Peyer's patch (tissue), 4 donors: Measurements from ENCODE around the gene SEMA5A.

Experiments
- POLR2A ChIP-seq, 2 donors: fragments of 450-650 bp; IDR thresholded peaks; one replicate each; pipeline ENCODE4 v1.5.1; 2017; ENCODE audit warnings: antibody characterized with exemption in 2 of 2, mild to moderate bottlenecking in 2 of 2, moderate library complexity in 2 of 2
- TF ChIP-seq, protein P1 (sequence below), 6 experiments: fragments of 450-650 bp in 4 of 6; fragments of 200-600 bp in 2 of 6; sonication (generic) in 1 of 6; IDR thresholded peaks; one replicate each; pipeline ENCODE4 v1.5.1; 2017 to 2019; ENCODE audit warnings: antibody characterized with exemption in 6 of 6, mild to moderate bottlenecking in 3 of 6, moderate library complexity in 1 of 6

DNA sequence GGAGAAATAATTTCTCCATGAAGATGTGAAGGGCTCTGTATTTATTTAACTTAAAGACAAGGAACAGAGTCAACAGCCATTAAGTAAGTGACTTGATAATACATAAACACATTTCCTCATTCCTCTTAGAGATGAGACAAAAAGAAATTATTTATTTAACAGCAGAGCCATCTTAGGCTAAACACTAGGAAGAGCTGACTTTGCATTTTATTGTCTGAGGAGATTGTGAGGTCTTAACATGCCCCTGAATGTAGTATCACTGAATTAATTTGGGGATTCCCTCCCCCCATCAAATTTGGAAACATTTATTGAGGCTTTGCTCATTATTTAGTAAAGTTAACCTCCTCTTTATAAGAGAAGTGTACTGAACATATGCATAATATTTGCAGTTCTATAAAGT, 49.0 kb upstream of the SEMA5A start:
- TF ChIP-seq, protein P1, sequence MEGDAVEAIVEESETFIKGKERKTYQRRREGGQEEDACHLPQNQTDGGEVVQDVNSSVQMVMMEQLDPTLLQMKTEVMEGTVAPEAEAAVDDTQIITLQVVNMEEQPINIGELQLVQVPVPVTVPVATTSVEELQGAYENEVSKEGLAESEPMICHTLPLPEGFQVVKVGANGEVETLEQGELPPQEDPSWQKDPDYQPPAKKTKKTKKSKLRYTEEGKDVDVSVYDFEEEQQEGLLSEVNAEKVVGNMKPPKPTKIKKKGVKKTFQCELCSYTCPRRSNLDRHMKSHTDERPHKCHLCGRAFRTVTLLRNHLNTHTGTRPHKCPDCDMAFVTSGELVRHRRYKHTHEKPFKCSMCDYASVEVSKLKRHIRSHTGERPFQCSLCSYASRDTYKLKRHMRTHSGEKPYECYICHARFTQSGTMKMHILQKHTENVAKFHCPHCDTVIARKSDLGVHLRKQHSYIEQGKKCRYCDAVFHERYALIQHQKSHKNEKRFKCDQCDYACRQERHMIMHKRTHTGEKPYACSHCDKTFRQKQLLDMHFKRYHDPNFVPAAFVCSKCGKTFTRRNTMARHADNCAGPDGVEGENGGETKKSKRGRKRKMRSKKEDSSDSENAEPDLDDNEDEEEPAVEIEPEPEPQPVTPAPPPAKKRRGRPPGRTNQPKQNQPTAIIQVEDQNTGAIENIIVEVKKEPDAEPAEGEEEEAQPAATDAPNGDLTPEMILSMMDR (IDR thresholded peaks at IDR 0.05), result no peak
- no peak for TF ChIP-seq POLR2A (IDR thresholded peaks at IDR 0.05)
